ENCODE results near the gene ARHGAP45. TPM values are rescaled to one million over a fixed set of nuclear protein-coding genes. Genes with fewer than 3 reads are reported as not detected.

The ARHGAP45 gene
- total RNA-seq, 1 donor from 2014 or later = 3.0 TPM

- H3K27ac Mint-ChIP-seq (ENCODE audit: unreplicated experiment) = no peak overlapping the region
- no peak overlapping the region for H3K4me3 ChIP-seq (ENCODE audit: insufficient read depth, low read depth, low read length)
- TF ChIP-seq EZH2 (IDR thresholded peaks at IDR 0.05; ENCODE audit: insufficient read depth, low read length) (no peak), CTCF (IDR thresholded peaks at IDR 0.05; ENCODE audit: insufficient read depth, low read depth, low read length) (no peak)
- H3K4me1 ChIP-seq (ENCODE audit: insufficient read depth, low read length) = peaks cover 7% of the 10 kb centered on the region
- no peak overlapping the region for H3K27ac ChIP-seq (ENCODE audit: low read depth, low read length)
- no peaks in the 10 kb centered on the region for H3K9me3 ChIP-seq (ENCODE audit: insufficient read depth, low read depth, low read length)
- no peak overlapping the region for H3K4me3 Mint-ChIP-seq (ENCODE audit: unreplicated experiment)
- H3K9me3 Mint-ChIP-seq (ENCODE audit: unreplicated experiment) = peaks cover 2% of the 10 kb centered on the region
- peaks cover 9% of the 10 kb centered on the region for H3K36me3 ChIP-seq (ENCODE audit: insufficient read depth, low read length)
- DNase-seq (ENCODE audit: low read depth) (no peak), FAIRE-seq (no peak)
- peaks cover 20% of the 10 kb centered on the region for H3K79me2 ChIP-seq (ENCODE audit: insufficient read depth, low read length)
- H4K20me1 ChIP-seq (ENCODE audit: insufficient read depth, low read length) = peaks cover 34% of the 10 kb centered on the region
- no peaks in the 10 kb centered on the region for H3K27me3 Mint-ChIP-seq (ENCODE audit: low read depth, unreplicated experiment)
- no peak overlapping the region for H3K9ac ChIP-seq (ENCODE audit: low read length)
- no peak overlapping the region for H3K4me2 ChIP-seq (ENCODE audit: low read length)
- no peaks in the 10 kb centered on the region for H3K4me1 Mint-ChIP-seq (ENCODE audit: low read depth, unreplicated experiment)
- peaks cover 20% of the 10 kb centered on the region for H3K36me3 Mint-ChIP-seq (ENCODE audit: low read depth, unreplicated experiment)
- H2AFZ ChIP-seq (ENCODE audit: low read depth, low read length) = no peak overlapping the region
- H3K27me3 ChIP-seq (ENCODE audit: insufficient read depth, low read length) = no peaks in the 10 kb centered on the region
These were observed 54.4 kb downstream of the ARHGAP45 start for GRCh38 chr19:1121395-1121794.

- H3K27me3 ChIP-seq (ENCODE audit: insufficient read depth, low read length) = no peaks in the 10 kb centered on the region
- no peak overlapping the region for H3K4me3 ChIP-seq (ENCODE audit: insufficient read depth, low read depth, low read length)
- H3K27ac ChIP-seq (ENCODE audit: low read depth, low read length) = no peak overlapping the region
- no peak overlapping the region for H3K4me2 ChIP-seq (ENCODE audit: low read length)
- peaks cover 20% of the 10 kb centered on the region for H3K36me3 Mint-ChIP-seq (ENCODE audit: low read depth, unreplicated experiment)
- no peaks in the 10 kb centered on the region for H3K9me3 ChIP-seq (ENCODE audit: insufficient read depth, low read depth, low read length)
- H3K9me3 Mint-ChIP-seq (ENCODE audit: unreplicated experiment) = peaks cover 2% of the 10 kb centered on the region
- H4K20me1 ChIP-seq (ENCODE audit: insufficient read depth, low read length) = peaks cover 35% of the 10 kb centered on the region
- no peak for DNase-seq (ENCODE audit: low read depth)
- no peak overlapping the region for H3K9ac ChIP-seq (ENCODE audit: low read length)
- no peak for TF ChIP-seq CTCF (IDR thresholded peaks at IDR 0.05; ENCODE audit: insufficient read depth, low read depth, low read length)
- TF ChIP-seq EZH2 (IDR thresholded peaks at IDR 0.05; ENCODE audit: insufficient read depth, low read length) = no peak
- no peak for FAIRE-seq
- peaks cover 29% of the 10 kb centered on the region for H3K79me2 ChIP-seq (ENCODE audit: insufficient read depth, low read length)
- peaks cover 10% of the 10 kb centered on the region for H3K4me1 ChIP-seq (ENCODE audit: insufficient read depth, low read length)
- no peak overlapping the region for H3K27ac Mint-ChIP-seq (ENCODE audit: unreplicated experiment)
- no peak overlapping the region for H3K4me3 Mint-ChIP-seq (ENCODE audit: unreplicated experiment)
- no peaks in the 10 kb centered on the region for H3K4me1 Mint-ChIP-seq (ENCODE audit: low read depth, unreplicated experiment)
- H3K36me3 ChIP-seq (ENCODE audit: insufficient read depth, low read length) = peaks cover 9% of the 10 kb centered on the region
- H2AFZ ChIP-seq (ENCODE audit: low read depth, low read length) = no peak overlapping the region
- H3K27me3 Mint-ChIP-seq (ENCODE audit: low read depth, unreplicated experiment) = no peaks in the 10 kb centered on the region
These were observed 55.3 kb downstream of the ARHGAP45 start for GRCh38 chr19:1122021-1122971.

GRCh38 chr19:1122972-1123363 is 56.0 kb downstream of the ARHGAP45 start:
- Histone ChIP-seq H3K79me2 (ENCODE audit: insufficient read depth, low read length) (peaks cover 35% of the 10 kb centered on the region), H3K27ac (ENCODE audit: low read depth, low read length) (no peak overlapping the region), H3K27me3 (ENCODE audit: insufficient read depth, low read length) (no peaks in the 10 kb centered on the region), H2AFZ (ENCODE audit: low read depth, low read length) (no peak overlapping the region), H4K20me1 (ENCODE audit: insufficient read depth, low read length) (peaks cover 42% of the 10 kb centered on the region), H3K9ac (ENCODE audit: low read length) (no peak overlapping the region), H3K36me3 (ENCODE audit: insufficient read depth, low read length) (peaks cover 9% of the 10 kb centered on the region), H3K9me3 (ENCODE audit: insufficient read depth, low read depth, low read length) (no peaks in the 10 kb centered on the region), H3K4me1 (ENCODE audit: insufficient read depth, low read length) (peaks cover 10% of the 10 kb centered on the region), H3K4me2 (ENCODE audit: low read length) (no peak overlapping the region), H3K4me3 (ENCODE audit: insufficient read depth, low read depth, low read length) (no peak overlapping the region)
- TF ChIP-seq EZH2 (IDR thresholded peaks at IDR 0.05; ENCODE audit: insufficient read depth, low read length) (no peak), CTCF (IDR thresholded peaks at IDR 0.05; ENCODE audit: insufficient read depth, low read depth, low read length) (no peak)
- peaks cover 20% of the 10 kb centered on the region for H3K36me3 Mint-ChIP-seq (ENCODE audit: low read depth, unreplicated experiment)
- H3K4me3 Mint-ChIP-seq (ENCODE audit: unreplicated experiment) = no peak overlapping the region
- H3K9me3 Mint-ChIP-seq (ENCODE audit: unreplicated experiment) = peaks cover 2% of the 10 kb centered on the region
- no peaks in the 10 kb centered on the region for H3K4me1 Mint-ChIP-seq (ENCODE audit: low read depth, unreplicated experiment)
- no peak for FAIRE-seq
- H3K27ac Mint-ChIP-seq (ENCODE audit: unreplicated experiment) = no peak overlapping the region
- H3K27me3 Mint-ChIP-seq (ENCODE audit: low read depth, unreplicated experiment) = no peaks in the 10 kb centered on the region
- DNase-seq (ENCODE audit: low read depth) = peak; percentile 44

Measured in astrocyte (in vitro differentiated cells and primary cell).